Measurements from ENCODE around the gene STK11IP.
A peak's percentile ranks its signal among the peaks of the same experiment; 100 is the strongest.

Gene STK11IP

DNA sequence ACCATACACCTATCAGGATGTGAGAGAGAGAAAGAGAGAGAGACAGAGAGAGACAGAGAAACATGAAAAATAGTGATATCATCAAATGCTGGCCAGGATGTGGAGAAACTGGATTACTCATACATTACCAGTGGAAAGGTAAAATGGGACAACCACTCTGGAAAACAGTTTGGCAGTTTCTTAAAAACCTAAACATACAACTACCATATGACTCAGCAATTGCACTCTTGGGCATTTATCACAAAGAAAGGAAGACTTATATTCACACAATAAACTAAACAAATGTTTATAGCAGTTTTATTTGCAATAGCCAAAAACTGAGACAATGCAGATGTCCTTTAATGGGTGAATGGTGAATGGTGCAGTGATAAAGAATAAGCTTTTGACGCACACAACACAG lies 58.9 kb downstream of the STK11IP start:
- Histone ChIP-seq H3K4me2 (ENCODE audit: low read length) (no peak overlapping the region), H3K9ac (ENCODE audit: low read length) (no peak overlapping the region), H3K27me3 (ENCODE audit: low read depth, low read length) (peaks cover 4% of the 10 kb centered on the region), H3K9me3 (ENCODE audit: insufficient read depth, low read length) (no peaks in the 10 kb centered on the region), H3K36me3 (replicated peaks; ENCODE audit: low read depth, low read length) (no peaks in the 10 kb centered on the region), H3K79me2 (ENCODE audit: low read length) (no peaks in the 10 kb centered on the region), H3K27ac (ENCODE audit: low read length) (no peak overlapping the region), H3K4me3 (ENCODE audit: low read length) (no peak overlapping the region), H3K4me1 (ENCODE audit: low read length) (peaks cover 7% of the 10 kb centered on the region), H2AFZ (ENCODE audit: low read depth, low read length) (no peak overlapping the region), H4K20me1 (ENCODE audit: insufficient read depth, low read length) (no peaks in the 10 kb centered on the region)
- TF ChIP-seq, protein P1, sequence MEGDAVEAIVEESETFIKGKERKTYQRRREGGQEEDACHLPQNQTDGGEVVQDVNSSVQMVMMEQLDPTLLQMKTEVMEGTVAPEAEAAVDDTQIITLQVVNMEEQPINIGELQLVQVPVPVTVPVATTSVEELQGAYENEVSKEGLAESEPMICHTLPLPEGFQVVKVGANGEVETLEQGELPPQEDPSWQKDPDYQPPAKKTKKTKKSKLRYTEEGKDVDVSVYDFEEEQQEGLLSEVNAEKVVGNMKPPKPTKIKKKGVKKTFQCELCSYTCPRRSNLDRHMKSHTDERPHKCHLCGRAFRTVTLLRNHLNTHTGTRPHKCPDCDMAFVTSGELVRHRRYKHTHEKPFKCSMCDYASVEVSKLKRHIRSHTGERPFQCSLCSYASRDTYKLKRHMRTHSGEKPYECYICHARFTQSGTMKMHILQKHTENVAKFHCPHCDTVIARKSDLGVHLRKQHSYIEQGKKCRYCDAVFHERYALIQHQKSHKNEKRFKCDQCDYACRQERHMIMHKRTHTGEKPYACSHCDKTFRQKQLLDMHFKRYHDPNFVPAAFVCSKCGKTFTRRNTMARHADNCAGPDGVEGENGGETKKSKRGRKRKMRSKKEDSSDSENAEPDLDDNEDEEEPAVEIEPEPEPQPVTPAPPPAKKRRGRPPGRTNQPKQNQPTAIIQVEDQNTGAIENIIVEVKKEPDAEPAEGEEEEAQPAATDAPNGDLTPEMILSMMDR (IDR thresholded peaks at IDR 0.05; ENCODE audit: low read depth, low read length), result no peak
- TF ChIP-seq EZH2phosphoT487 (IDR thresholded peaks at IDR 0.05; ENCODE audit: low read depth), result no peak

GRCh38 chr2:219658196-219658846 lies 60.7 kb downstream of the STK11IP start:
- H2AFZ ChIP-seq (ENCODE audit: low read depth, low read length), result no peak overlapping the region
- no peaks in the 10 kb centered on the region for H3K79me2 ChIP-seq (ENCODE audit: low read length)
- H3K36me3 ChIP-seq (replicated peaks; ENCODE audit: low read depth, low read length), result no peaks in the 10 kb centered on the region
- no peak overlapping the region for H3K27ac ChIP-seq (ENCODE audit: low read length)
- peaks cover 12% of the 10 kb centered on the region for H3K4me1 ChIP-seq (ENCODE audit: low read length)
- H3K27me3 ChIP-seq (ENCODE audit: low read depth, low read length), result peaks cover 4% of the 10 kb centered on the region
- H3K9ac ChIP-seq (ENCODE audit: low read length), result no peak overlapping the region
- no peak for TF ChIP-seq EZH2phosphoT487 (IDR thresholded peaks at IDR 0.05; ENCODE audit: low read depth)
- TF ChIP-seq, protein P1 (IDR thresholded peaks at IDR 0.05; ENCODE audit: low read depth, low read length), result no peak
- no peaks in the 10 kb centered on the region for H3K9me3 ChIP-seq (ENCODE audit: insufficient read depth, low read length)
- no peaks in the 10 kb centered on the region for H4K20me1 ChIP-seq (ENCODE audit: insufficient read depth, low read length)
- H3K4me2 ChIP-seq (ENCODE audit: low read length), result no peak overlapping the region
- no peak overlapping the region for H3K4me3 ChIP-seq (ENCODE audit: low read length)

DNA sequence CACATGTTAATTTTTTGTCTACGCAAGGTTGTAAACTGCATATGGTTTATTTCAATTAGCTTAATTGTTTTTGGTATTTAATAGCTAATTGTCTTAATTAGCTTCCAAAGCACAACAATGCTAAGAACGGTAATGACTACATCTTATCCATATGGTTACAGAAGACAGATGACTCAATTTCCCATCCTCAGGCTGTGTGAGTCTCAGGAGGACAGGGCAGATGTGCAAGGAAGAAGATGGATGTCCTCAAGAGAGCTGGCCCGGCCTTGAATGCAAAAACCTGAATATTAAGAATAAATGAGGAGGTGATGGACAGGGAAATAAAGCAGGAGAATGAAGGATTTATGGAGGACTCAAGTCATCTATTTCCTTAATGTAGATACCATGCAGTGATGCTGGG lies 61.2 kb downstream of the STK11IP start:
- no peak overlapping the region for H2AFZ ChIP-seq (ENCODE audit: low read depth, low read length)
- no peaks in the 10 kb centered on the region for H4K20me1 ChIP-seq (ENCODE audit: insufficient read depth, low read length)
- H3K79me2 ChIP-seq (ENCODE audit: low read length), result no peaks in the 10 kb centered on the region
- peaks cover 4% of the 10 kb centered on the region for H3K27me3 ChIP-seq (ENCODE audit: low read depth, low read length)
- H3K27ac ChIP-seq (ENCODE audit: low read length), result no peak overlapping the region
- no peak overlapping the region for H3K4me3 ChIP-seq (ENCODE audit: low read length)
- no peak overlapping the region for H3K4me2 ChIP-seq (ENCODE audit: low read length)
- TF ChIP-seq, protein P1 (IDR thresholded peaks at IDR 0.05; ENCODE audit: low read depth, low read length), result no peak
- no peak for TF ChIP-seq EZH2phosphoT487 (IDR thresholded peaks at IDR 0.05; ENCODE audit: low read depth)
- H3K9me3 ChIP-seq (ENCODE audit: insufficient read depth, low read length), result no peaks in the 10 kb centered on the region
- peaks cover 12% of the 10 kb centered on the region for H3K4me1 ChIP-seq (ENCODE audit: low read length)
- H3K36me3 ChIP-seq (replicated peaks; ENCODE audit: low read depth, low read length), result no peaks in the 10 kb centered on the region
- H3K9ac ChIP-seq (ENCODE audit: low read length), result no peak overlapping the region

GRCh38 chr2:219661197-219661954 lies 63.7 kb downstream of the STK11IP start:
- no peak overlapping the region for H3K27ac ChIP-seq (ENCODE audit: low read length)
- peaks cover 12% of the 10 kb centered on the region for H3K4me1 ChIP-seq (ENCODE audit: low read length)
- H3K4me2 ChIP-seq (ENCODE audit: low read length), result peak overlapping the region; percentile 37; the same call in 1 of the 2 replicates
- no peak overlapping the region for H2AFZ ChIP-seq (ENCODE audit: low read depth, low read length)
- peaks cover 4% of the 10 kb centered on the region; the same call in 1 of the 2 replicates for H3K27me3 ChIP-seq (ENCODE audit: low read depth, low read length)
- H3K9ac ChIP-seq (ENCODE audit: low read length), result no peak overlapping the region
- no peaks in the 10 kb centered on the region for H3K9me3 ChIP-seq (ENCODE audit: insufficient read depth, low read length)
- TF ChIP-seq EZH2phosphoT487 (IDR thresholded peaks at IDR 0.05; ENCODE audit: low read depth), result no peak
- TF ChIP-seq, protein P1 (IDR thresholded peaks at IDR 0.05; ENCODE audit: low read depth, low read length), result no peak
- H3K36me3 ChIP-seq (replicated peaks; ENCODE audit: low read depth, low read length), result no peaks in the 10 kb centered on the region
- H3K79me2 ChIP-seq (ENCODE audit: low read length), result no peaks in the 10 kb centered on the region
- no peaks in the 10 kb centered on the region for H4K20me1 ChIP-seq (ENCODE audit: insufficient read depth, low read length)
- H3K4me3 ChIP-seq (ENCODE audit: low read length), result no peak overlapping the region
